Placental epithelial cell (primary cell): Measurements from ENCODE around the gene SPDYA. TPM values are rescaled to one million over a fixed set of nuclear protein-coding genes. Genes with fewer than 3 reads are reported as not detected.

Source experiments
- total RNA-seq: library from RNA; depleted of rRNA; stranded (reverse); fragments of >200 nt; gene quantifications from 2 replicates; pipeline ENCODE4 v1.2.3, GENCODE V29; 2012

SPDYA gene
- total RNA-seq = 0.76 and 2.0 TPM in 2 replicates

DNA sequence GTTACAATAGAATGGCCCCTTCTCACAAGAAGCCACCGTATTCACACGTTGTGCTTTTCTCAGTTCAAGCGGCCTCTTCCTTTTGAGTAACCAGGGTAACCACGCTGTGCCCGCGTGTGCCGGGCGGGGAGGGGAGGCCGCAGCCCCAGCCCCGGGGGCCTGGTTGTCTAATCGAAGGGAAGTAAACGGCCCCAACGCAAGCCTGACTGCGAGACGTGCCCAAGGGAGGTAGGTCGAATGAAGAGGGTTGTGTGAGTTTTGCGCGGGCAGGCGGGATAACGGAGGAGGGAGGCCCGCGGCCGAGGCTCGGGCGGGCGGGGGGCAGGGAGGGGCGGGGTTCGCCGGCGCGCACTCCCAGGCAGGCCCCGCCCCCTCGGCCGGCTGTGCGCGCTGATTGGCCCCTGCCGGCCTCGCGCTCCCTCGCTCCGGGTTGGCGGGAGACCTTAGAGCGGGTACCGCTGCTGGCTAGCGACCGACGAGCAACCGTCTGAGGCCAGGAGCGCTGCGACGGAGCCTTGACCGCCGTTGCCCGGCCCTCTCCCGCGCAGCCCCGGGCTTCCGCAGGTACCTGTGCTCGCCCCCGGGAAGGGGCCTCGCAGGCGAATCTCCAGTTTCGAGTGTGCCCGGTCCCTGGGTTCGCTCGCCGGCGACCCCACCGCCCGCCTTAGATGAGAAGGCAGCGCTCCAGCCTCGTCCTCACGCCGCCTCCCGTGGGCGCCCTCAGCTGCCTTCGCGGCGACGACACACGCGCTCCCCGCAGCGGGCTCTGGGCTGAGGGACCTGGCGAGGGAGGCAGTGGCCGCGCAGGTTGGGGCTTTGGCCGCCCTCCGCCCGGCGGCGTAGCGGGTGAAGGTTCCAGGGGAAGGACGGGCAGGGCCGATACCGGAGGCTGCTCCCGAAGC lies at the start of gene SPDYA:
TSS of gene SPDYA (plus strand) at position 451 of the 902 bp plus-strand sequence. CDS start 5,181 bp downstream, outside the sequence.

DNA sequence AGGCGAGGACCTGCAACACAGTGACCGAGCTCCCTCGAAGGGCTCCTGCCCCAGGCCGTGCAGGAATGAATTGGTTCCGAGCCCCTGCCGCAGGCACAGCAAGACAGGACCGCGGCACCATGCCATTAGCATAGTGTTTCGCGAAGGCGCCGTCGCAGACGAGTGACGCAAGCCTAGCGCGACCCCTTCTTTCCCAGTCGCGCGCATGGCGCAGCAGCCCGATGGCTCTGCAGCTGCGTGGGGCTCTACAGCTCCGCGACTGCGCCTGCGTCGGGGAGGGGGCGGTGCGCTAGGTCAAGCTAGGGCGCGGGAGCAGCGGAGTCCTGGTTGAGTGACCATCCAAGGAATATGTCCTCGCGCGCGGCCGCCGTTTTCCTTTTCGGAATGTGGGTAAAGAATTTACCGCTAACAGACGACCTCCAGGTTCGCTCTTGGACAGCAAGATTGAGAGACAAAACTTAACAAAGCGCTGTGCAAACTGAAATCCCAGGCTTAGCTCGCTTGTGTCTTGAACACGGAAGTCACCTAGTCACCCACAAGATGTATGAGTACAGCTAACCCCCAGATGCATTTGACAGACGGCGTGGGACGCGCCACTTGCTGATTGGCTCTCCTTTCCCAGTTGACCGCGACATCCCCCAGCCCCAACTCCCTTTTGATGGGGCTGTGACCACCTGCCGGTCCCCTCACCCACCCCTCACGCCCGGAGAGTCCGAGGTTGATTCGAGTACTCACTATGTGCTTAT lies 59.7 kb downstream of the SPDYA start, which contains the start of gene TRMT61B:
TSS of gene TRMT61B (minus strand) at position 164 of the 746 bp plus-strand sequence. CDS start at position 132, 32 bp downstream.

GRCh38 chr2:28894470-28895188 lies 84.0 kb downstream of the SPDYA start, which contains the start of gene WDR43:
WDR43 (plus strand) TSS chr2:28894667; CDS start chr2:28894699, 32 bp downstream.

Other genes starting within 250 kb of the SPDYA start
- gene PPP1CB, start 59.0 kb upstream of the SPDYA start, total RNA-seq = 186 and 336 TPM in 2 replicates
- gene TRMT61B, start 59.5 kb downstream of the SPDYA start, total RNA-seq = 10.0 and 11.4 TPM in 2 replicates
- gene WDR43, start 83.8 kb downstream of the SPDYA start, total RNA-seq = 36.5 and 54.8 TPM in 2 replicates
- gene TOGARAM2, start 170.5 kb downstream of the SPDYA start, total RNA-seq = under 0.01 TPM in 1 of 2 replicates, not detected in the other